ENCODE data around the gene NAV2.

The NAV2 gene

DNA sequence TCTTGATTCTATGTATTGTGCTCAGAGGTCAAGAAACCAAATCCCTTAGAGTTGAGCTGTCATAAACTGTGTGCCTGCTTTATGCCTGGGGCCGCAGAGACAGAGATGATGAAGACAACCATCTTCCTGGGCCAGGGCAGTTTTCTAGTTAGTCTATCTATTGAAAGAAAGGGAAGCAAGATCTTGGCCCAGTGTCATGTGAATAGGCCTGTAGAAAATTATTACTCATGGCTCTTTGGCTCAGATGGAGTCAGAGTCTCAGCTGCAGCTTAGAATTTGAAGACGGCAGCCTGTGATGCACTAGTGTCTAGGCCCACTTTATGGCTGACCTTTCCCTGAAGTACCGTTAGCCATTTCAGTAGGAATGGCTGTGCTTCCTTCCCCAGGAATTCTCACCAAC lies 335.6 kb downstream of the NAV2 start:
- no peak for DNase-seq

DNA sequence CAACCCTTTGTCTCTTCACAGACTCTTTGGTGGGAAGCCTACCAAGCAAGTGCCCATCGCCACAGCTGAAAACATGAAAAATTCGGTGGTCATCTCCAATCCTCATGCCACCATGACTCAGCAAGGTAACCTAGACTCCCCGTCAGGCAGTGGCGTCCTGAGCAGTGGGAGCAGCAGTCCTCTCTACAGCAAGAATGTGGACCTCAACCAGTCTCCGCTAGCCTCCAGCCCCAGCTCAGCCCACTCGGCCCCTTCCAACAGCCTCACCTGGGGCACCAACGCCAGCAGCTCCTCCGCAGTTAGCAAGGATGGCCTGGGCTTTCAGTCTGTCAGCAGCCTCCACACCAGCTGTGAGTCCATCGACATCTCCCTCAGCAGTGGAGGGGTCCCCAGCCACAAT lies 336.1 kb downstream of the NAV2 start:
- DNase-seq: no peak

DNA sequence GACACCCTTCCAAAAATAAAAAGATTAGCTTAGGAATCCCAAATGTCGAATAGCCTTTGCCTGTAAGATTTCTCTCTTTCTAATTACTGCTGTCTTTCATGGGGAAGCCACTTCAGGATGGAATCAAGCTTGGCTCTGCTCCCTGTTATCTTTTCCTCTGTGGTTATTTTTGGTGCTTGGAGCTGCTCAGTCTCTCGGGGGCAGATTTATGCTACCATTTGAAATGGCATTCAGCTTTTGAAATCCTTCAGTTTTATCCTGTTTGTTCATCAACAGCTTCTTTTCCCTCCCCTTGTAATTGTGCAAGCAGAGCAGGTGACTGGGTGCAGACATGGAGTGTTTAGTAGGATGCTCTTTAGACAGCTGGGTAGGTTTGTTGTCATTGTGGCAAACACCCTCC lies 336.6 kb downstream of the NAV2 start:
- DNase-seq: no peak

DNA sequence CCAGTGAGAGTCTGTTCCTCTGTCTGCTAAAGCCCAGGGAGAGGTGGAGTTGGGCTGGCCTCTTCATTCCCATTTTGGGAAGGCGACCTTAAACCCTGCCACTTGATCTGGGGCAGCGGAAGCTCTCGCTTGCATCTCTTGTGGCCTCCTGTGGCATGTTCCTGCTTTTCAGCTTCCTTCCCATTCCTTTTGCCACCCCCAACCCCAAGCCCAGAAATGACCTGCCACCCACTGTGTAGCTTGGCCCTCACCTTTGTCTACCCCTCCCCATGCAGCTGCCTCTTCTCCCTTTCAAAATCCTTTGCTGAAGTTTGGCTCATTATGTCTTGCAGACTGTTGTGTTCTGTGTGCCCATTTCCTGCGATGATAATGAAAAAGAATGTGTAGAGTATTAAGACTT lies 337.4 kb downstream of the NAV2 start:
- DNase-seq: no peak

DNA sequence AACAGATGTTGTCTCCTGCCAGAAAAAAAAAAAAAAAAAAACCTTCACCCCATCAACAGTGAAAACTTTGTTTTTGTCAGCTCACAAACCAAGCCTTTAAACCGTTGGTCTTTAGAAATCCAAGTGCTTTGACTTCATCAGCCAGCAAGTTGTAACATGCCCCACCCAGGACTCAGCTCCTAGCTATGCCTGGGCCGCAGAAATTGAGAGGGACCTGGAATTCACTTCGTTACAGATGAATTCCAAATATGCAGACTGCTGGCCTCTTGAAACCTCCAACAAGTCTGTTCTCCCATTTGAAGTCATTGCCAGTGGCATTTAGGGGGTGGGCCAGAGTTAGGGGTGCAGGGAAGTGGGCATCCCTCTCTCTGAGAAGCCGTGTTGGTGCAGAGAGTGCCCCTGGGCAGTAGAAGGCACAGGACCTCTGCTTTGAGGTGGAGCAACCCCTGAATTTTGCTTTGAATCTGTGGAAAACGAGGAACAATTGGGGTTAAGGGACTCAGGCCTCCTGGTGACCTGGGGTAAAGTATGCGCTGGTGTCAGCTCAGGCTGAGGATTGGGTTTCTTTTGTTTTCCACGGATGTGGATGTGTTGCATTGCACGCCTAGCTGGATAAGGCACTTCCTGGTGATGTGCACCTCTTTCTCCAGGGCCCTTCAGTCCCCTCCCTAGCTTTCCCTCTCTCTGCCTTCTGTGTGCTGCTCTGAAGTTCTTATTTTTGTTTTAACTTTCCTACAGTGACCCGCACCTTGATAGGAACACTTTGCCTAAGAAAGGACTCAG lies 338.1 kb downstream of the NAV2 start:
- DNase-seq: peak; percentile 47

DNA sequence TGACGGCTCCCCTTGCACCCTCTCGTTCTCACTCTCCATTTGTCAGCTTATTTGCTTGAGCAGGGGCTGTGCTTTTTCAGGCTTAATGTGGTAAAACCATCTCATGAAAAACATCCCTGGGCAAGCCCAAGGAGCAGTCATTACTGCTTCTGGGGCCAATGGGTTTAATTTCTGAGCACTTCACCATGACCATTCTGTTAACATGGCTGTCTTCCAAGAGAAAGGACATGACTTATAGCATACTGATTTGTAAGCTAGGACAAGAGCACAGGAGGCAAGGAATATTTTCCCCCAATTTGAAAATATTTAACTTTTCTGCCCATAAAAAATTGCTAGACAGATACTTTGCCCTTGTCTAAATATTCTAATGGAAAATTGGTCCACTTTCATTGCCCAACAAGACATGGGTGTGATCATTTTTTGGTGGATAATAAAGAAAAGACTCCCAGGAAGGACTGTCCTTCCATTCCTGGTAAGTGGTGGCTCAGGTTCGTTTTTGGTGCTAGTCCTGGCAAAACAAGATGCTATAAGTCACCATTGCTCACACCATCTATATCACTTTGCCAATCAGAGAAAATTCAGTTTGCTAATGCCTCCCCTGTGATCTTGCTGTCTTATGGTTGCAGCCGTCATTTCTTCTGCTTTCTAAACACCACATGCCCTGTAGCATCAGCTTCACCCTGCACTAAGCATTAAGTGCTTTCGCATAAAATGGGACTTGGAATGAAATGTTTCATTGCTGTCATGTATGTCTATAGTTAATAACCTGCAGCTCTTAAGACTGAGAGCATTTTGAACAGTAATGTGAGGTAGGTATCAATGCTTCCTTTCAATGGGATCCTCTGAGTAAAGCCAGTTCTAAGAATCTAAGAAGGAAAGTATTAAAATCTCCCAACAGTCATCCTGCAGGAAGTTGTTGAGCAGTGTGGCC lies 339.1 kb downstream of the NAV2 start:
- DNase-seq: peak; percentile 55

DNA sequence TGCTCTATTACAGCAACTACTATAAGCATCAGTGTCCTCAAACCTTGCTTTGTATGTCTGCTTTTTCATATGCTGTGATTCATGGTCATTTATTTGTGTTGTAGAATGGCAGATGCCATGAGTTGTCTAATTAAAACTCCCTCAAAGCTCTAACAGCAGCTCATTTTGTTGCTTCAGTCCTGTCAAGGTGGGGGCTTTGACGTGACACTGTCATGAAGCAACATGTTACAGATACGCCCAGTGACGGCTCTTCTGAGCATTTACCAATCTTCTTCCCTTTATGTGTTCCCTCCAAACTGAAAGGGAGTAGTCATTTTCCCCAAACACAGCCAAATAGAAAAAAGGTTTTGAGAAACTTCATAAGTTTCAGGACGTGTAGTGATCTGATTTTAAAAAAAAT lies 340.9 kb downstream of the NAV2 start:
- DNase-seq: no peak

DNA sequence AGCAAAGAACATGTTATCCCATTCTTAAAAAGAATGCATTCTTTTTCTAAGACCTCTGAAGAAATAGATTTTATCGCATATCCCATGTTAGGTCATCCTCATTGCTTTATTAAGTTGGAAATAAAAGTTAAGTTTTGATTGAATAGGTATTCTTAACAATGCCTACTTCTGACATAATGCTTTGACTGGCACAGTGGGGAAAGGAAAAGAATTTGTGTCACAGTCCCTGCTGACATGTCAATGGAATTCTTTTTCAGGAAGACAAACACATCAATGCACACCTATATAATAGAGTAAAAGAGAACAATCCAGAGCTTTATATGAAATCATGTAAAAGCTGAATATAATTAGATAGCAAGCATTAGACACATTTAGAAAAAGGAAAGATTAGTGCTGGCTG lies 341.9 kb downstream of the NAV2 start:
- no peak for DNase-seq

DNA sequence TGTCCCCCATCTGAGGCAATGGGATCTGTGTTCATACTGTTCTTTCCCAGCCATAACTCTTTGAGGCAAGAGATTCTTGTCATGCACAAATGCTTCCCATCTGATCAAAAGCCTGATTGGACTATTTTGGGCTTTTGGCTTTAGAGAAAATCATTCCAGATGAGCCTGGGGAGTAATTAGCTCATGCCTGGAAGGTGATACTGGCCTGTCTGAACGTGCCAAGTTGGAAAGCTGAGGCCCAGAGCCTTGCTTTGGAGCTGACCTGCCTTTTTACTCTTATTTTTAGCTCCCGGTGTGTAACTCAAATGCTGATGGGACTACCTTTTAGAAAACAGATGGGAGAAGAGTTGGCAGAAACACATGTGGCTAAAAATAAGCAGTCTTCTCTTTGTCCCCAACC lies 342.7 kb downstream of the NAV2 start:
- peak; percentile 90 for DNase-seq

DNA sequence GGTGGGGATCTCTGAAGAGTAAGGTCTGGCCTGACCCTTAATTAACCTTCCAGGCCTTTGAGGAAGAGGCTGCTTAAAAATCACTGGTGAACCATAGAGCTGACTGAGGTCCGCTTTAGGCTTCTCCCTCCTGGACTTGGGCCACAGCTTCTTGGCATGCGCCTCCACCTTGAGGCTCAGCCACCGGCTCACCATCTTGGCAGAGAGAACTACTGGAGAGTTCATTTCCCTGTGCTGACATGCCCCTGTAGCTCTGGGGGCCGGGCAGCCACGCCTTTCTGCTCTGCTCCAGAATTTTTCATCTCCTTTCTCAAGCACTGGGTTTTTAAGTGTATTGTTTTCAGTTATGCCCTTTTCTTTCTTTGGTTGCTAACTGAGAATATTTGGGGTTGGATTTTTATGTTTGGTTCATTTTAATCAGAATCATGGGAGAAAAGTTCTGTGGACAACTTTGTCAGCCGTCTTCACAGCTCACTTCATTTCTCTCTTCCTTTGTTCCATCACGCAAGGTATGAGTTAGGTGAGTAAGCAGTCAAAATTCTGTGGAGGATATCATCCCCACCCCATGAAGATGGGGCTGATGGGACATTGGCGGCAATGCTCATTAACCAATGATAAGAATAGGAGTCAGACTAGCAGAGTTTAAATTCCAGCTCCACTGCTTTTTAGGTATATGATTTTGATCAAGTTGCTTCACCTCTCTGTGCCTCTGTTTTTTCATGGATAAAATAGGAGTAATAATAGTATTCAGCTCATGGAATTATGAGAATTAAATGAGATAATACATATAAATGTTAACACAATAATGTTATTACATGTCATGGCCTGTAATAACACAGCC lies 343.7 kb downstream of the NAV2 start:
- DNase-seq: peak; percentile 86

DNA sequence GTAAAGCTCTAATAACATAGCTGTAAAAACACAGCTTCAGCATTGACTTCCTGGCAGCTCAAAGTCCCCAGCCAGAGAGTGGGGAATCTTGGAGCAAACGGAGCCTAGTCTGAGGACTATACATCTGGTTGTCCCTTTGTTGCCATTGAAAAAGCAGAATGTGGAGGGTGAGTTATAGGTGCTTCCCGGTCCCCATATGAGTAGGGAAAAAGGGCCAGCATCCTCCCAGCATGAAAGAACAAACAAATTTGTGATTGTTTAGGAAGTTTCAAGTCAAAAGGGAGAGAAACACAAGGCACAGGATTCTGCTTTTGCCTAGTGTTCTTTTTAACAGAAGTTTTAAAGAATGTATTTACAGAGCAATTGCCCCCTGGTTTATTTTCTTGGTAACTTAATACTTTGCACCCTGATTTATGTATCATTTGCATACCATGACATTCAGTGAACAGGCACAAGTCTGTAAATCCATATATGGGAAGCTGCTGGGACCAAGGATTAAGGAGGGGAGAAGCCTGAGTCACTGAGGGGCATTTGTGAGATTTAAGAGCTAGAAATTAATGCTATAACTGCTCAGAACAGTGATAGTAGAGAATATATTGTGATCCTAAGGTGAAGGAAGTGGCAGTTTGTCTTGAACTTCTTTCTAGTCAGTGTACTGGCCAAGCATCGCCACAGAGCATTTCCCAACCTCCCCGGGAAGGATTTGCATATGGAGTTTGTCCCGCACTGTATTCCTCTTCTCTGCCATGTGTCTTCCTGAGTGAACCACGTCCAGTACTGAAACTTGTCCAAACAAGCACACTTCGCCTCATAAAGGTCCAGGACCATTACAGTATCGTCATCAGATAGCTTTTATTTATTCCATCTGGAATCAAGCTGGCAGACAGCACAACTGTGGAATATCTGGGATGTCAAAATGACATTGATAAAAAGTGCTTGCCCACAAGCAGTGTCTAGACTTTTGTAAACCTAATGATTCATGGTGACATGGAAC lies 344.6 kb downstream of the NAV2 start:
- DNase-seq: no peak

DNA sequence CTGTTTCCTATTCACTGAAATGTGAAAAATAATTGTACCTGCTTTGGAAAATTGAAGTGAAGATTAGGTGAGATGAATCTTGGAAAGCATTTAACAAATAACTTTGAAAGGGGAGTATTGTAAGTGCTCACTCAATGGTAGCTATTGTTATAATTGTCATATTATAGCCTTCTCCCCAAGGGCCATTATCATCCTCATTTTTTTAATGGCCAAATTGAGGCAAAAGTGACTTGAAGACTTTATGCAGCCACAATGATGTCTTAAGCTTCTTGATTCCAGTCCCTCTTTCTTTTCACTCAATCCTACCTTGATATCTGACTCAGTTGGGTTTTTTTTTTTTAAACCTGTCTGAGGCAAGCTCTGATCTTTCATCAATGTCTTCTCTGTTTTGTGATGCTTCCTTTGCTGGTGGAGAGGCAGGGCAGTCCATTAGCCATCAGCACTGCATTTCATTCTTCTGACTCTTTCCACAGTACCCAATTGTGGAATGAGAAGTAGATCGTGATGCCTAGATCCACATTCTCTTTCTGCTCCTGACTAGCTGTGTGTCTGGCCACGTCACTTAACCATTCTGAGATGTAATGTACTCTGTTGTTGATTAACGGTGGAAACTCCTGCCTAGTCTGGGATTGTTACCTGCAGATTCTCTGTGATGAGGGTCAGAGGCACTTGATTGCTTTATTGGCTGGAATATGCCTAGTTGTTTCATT lies 346.3 kb downstream of the NAV2 start:
- DNase-seq: no peak

DNA sequence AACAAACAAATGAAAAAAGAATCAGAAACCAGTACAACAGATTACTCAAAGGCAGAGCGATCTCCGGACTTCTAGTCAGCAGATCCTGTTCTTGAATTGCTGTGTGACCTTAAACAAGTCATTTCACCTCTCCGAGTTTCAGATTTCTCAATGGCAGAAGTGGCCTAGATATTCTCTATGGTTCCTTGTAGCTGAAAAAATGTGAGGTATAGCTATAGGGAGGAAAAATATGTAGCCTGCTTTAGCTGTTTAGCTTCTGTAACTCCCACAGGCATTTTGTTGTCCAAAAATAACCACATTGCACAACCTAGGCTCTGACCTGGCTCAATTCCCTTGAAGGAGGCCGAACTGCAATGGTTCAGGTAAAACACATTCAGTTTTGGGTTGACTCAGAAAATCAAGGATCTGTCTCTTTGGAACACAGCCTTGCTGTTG lies 347.0 kb downstream of the NAV2 start:
- no peak for DNase-seq

DNA sequence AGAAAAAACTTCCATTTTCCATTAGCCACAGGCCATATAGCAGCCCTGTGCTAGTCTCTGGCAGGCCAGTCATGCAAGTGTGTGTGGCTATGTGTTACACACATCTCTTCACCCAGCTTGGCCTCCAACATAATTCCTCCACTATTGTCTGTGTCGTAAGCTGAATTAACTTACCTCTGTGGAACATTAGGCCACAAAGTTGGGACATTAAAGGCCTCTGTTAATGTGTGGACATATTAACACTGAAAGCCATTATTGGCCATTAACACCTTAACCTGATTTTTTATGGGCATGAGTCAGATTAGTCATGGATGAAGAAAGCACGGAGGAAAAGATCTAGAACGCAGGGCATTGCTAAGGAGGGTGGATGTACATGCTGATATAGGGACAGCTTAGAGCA lies 347.5 kb downstream of the NAV2 start:
- DNase-seq: no peak

DNA sequence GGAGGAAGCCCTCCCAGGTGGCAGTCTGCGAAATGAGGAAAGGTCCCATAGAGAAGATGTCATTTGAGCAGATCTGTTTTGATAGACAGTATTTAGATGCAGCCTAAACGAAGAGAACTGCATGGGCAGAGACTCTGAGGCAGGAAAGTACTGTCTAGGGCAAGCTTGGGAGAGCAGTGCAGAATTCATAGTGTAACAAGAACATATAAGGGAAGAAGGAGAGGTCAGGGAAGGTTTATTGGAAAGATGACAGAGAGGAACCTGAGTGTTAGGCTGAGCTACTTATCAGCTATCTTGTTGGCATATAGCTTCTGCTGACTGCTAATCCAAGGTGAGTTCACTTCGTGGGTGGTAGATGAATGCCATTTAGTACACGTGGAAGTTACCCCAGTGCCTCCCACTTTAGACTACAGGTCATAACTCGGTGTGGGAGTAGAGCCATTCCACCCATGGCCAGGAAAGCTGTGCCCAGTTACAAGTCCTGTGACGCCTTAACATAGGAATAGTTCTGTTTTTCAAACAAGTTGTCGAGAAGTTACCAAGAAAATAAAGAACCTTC lies 348.1 kb downstream of the NAV2 start:
- no peak for DNase-seq

DNA sequence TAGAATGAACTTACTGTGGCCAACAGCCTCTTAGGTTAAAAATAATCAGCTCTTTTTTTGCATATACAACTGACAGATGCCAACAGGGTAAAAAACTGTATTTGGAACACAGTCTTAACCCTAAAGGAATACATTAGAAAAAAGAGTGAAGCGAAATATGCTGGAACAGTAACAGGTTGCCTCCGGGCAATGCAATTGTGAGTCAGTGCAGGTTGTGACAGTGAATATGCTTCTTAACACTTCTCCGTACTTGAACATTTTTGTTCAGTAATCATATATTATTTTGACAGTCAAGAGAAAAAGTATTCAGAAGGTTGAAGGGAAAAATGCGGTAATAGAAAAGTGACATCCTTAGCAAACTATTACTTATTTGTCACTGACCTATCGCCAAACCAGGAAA lies 349.1 kb downstream of the NAV2 start:
- DNase-seq: no peak

DNA sequence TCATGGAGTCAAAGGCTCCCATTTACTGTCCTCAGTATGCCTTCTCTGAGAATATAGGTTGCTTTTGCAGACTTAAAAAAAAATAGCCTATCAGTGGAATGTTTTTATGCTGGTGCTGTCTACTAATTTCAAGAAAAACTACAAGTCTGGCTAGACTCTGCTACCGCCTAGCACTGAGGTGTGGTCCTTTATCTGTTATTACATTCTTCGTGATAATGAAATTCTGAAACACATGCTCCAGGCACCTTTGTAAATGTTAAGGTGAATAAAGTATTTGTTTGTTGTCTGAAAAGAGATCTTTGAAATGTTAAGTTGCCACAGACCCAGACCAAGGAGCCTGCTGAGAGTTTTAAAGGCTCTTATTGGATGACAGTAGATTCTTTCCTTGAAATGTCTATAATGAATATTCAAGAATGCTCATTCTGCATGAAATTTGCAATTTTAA lies 352.3 kb downstream of the NAV2 start:
- no peak for DNase-seq

DNA sequence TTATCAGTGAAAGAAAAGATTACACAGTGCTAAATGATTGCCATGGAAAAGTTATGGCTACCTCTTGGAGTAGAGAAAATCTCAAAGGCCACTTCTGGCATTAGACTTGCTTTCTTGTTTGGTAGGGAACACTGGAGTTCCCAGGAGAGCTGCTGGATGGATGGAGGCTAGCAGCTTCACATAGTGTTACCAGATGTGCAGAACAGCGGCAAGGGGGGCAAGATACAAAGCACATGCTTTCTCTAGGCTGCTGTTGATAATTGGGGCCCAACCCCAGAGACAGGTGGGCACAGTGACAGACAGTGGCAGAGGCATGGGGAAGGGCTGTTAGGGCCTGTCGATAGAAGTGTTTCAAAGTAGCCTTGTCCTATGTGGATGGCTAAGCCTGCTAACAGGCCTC lies 352.8 kb downstream of the NAV2 start:
- DNase-seq: no peak

DNA sequence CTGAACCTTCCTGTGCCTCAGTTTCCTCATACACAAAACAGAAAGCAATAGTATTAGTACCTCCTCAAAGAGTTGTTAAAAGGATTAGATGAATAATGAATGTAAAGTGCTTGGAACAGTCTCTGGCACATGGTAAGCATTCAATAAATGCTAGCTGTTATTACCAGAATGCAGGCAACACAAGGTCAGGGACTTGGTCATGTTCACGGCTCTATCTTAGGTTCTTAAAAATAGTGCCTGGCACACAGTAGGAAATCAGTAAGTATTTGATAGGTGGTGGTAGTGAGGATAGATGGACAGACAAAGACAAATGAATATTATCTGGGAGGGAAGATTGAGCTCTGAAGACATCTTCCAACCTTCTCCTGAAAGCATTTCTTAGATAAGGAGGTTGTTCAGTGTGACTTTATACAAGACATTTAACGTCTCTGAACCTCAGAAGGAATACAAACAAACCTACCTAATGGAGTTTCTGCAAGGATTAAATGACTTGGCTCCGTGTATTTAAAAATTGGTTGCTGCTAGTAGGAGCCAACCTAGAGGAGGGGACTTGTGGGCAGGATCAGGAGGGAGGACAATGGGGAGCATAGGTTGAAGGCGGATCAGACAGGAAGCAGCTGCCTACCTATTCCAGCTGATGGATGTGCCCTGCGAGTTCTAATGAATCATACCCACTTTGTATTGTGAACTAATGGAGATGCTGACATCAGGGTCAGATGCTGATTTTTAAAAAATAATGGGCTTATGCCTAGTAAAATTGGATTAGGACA lies 353.6 kb downstream of the NAV2 start:
- DNase-seq: no peak

DNA sequence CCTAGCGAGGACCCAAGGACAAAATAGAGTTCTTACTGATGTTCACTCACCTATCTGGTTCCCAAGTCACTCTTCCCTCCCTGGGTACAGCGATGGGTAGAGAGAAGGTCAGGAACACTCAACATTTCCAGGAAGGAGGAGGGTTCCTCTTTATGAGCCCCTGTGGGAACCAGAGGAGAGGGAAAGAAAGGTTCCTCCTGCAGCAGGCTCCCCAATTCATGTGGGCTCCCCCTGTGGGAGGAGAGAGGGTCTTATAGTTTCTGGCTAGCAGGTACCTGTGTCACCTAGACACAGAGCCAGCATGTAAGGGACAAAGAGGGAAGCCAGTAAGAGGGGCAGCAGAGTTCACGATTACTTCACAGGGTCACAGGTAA lies 354.1 kb downstream of the NAV2 start:
- DNase-seq: no peak
